GM12865 (cell line): ENCODE results near the gene WDR46.

ENCODE experiments used
- DNase-seq: peaks from one replicate; pipeline ENCODE4 v3.0.0; 2010; ENCODE audit warnings: low read depth
- H3K4me3 ChIP-seq: 2 replicates; pipeline ENCODE4 v1.5.1; 2011; ENCODE audit warnings: mild to moderate bottlenecking, low read depth, low read length, control low read depth
- TF ChIP-seq, protein P1 (sequence below): IDR thresholded peaks from 2 replicates; pipeline ENCODE4 v1.5.1; 2011; ENCODE audit warnings: low read length, control low read depth, low read depth, inconsistent platforms; ENCODE audit not compliant: insufficient read depth; ENCODE audit errors: missing control alignments

The WDR46 gene

DNA sequence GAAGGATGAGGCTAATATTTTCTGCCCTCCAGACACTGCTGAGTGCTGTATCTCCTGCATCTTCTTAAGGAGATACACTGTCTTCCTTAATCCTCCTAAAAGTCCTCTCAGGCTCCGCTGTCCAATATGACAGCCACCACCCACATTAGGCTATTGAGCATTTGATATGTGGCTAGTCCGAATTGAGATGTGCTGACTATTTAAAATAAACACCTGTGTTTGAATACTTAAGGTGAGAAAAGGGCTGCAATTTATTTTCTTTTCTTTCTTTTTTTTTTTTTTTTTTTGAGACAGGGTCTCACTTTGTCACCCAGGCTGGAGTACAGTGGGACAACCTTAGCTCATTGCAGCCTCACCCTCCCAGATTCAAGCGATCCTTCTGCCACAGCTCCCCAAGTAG is 12.8 kb upstream of the WDR46 start:
- H3K4me3 ChIP-seq = no peak overlapping the region
- DNase-seq = no peak
- TF ChIP-seq, protein P1, sequence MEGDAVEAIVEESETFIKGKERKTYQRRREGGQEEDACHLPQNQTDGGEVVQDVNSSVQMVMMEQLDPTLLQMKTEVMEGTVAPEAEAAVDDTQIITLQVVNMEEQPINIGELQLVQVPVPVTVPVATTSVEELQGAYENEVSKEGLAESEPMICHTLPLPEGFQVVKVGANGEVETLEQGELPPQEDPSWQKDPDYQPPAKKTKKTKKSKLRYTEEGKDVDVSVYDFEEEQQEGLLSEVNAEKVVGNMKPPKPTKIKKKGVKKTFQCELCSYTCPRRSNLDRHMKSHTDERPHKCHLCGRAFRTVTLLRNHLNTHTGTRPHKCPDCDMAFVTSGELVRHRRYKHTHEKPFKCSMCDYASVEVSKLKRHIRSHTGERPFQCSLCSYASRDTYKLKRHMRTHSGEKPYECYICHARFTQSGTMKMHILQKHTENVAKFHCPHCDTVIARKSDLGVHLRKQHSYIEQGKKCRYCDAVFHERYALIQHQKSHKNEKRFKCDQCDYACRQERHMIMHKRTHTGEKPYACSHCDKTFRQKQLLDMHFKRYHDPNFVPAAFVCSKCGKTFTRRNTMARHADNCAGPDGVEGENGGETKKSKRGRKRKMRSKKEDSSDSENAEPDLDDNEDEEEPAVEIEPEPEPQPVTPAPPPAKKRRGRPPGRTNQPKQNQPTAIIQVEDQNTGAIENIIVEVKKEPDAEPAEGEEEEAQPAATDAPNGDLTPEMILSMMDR = no peak

DNA sequence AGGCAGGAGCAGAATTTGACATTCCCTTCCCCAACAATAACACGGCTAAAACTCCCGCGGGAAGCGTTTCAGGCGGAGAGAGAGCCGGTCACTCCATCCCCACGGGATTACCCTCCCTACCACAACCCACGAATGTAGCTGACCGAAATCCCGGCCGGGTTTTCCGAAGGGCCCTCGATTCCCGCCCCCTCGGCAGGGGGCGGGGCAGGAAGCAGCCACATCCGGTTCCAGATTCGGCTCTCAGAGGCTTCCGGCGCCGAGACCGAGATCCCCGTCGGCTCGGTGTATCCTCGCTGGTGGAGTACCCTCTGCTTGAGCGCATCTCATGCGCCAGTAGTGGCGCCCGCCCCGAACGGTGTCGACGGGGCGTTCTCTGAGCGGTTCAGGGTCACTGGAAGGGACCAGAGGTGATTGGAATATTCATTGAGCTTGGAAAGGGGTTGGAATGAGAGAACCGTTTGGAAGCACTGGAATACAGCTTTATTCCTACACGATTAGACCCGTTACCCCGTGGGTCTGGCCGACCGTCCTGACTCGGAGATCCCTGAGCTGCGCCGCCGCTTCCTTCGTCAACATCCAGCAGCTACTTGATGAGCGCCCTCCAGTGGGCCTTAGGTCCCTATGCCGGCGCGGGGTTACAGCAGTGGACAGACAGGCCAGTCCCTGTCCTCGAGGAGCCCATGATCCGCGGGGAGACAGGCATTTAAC is 10.4 kb upstream of the WDR46 start:
- TF ChIP-seq, protein P1 = peak; percentile 60
- peak; percentile 97 for DNase-seq
- peak overlapping the region; percentile 78 for H3K4me3 ChIP-seq

DNA sequence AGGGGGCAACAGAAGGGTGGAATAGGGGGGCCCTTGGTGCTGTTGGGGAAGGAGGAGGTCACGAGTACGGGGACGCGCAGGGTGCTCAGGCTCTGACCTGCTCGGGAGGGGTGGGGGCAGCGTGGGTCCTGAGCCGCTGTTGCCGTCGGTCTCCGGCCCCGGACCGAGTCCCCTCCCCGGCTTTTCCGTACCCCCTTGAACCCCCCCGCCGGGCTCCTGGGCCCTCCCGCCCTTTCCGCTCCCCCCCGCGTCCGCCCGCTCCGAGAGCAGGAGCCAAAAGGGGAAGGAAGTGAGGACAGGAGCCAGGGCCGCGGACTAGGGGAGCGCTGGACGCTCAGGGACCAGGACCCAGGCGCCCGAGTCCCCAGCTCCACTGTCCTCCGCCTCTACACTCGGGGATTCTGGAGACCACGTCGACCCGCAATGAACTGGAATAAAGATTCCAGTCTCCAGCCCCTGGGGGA is 9.8 kb upstream of the WDR46 start, which contains the start of gene RGL2:
Gene RGL2 (minus strand): TSS at position 170 of the 464 bp plus-strand sequence. CDS start 332 bp downstream, outside the sequence.
- DNase-seq = peak; percentile 76
- peak within 1 kb of the TSS; percentile 78 for H3K4me3 ChIP-seq
- TF ChIP-seq, protein P1 = no peak

DNA sequence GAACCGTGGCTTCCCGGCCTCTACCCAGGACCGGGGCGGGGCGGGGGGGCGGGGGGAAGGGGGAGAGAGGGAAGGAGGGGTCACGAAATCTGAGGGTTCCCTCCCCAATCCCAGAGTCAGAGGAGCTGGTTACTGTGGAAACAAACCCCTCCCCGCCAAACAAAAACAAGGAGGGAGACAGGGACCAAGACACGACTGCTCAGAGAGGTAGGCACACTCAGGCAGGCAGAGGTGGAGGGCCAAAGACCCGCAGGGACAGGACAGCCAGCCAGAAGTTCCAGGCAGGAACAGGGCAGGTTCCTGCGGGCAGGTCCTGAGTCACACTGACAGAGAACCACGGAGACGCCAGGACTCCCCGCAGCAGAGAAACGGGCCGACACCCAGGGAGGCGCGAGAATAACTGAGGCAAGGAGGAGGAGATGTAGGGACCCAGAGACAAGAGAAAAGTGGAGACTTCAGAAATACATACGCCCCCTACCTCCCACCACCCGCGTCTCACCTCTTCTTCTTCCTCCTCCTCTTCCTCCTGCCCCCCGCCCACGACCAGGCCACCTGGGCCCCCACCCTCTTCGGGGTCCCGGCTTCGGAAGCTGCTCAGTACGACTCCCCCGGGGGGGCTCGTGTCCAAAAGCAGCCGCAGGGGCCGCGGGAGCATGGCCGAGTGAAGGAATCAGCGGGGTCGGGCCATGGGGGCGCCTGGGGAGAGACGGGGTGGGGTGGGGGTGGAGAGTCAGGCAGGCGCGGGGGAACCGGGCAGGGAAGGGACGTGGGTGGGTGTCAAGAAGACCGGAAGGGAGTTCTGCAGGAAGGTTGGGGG is 9.1 kb upstream of the WDR46 start:
- TF ChIP-seq, protein P1 = no peak
- DNase-seq = peak; percentile 78
- H3K4me3 ChIP-seq = peak overlapping the region; percentile 78

DNA sequence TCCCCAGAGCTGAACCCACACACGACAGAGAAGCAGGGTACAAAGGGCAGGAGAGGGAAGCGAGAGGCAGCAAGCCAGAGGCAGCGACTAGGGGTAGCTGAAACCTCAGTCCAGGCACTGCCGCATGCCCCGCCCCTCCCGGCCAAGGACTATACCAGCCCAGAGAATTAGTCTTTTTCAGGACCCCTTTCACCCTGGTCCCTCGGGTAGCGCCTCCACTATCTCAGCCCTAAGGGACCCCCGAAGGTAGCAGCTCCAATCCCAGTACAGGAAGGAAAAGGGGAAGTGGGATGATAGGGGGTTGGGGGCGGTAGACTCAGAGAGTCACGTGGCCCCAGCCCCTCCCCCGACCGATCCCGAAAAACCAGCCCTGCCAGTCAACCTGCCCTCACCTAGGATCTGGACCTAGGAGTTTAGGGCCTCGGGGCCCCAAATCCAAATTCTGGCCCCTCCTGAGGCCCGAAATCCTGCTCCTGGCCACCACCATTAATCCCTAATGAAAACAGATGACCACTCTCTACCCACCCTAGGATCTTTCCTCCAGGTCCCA is 8.4 kb upstream of the WDR46 start:
- peak overlapping the region; percentile 78 for H3K4me3 ChIP-seq
- DNase-seq = no peak
- TF ChIP-seq, protein P1 = no peak

DNA sequence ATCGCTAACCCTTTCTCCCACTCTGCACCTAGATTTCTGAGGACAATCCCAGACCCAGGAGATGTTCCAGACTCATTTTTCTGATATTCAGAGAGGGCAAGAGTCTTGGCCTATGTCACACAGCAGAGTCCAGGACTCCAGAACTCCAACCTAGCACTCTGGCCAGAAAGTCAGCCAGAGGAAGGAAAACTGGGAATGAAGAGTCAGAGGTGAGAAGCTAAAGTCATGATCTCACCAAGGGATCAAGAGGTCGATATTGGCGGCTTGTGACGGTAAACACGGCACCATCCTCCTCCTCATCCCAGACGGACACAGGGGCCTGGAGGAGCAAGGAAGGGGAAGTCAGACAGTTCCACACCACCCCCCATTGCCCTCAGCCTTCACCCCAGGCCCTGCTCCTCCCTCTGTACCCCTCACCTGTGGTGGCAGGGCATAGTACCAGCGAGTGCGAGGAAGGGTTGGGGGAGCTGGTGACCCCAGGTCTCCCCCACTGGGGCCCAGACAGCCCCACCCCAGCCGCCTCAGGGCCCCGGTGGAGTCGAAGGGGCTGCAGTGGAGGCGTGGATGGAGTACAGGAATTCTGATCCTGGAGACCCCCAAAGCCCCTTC is 7.9 kb upstream of the WDR46 start:
- peak overlapping the region; percentile 78; the same call in 1 of the 2 replicates for H3K4me3 ChIP-seq
- DNase-seq = no peak
- TF ChIP-seq, protein P1 = no peak
